ENCODE data around the gene GCA.
A peak's percentile ranks its signal among the peaks of the same experiment; 100 is the strongest.

Gene GCA

GRCh38 chr2:162317058-162317742 lies 26.7 kb upstream of the GCA start:
- DNase-seq (ENCODE audit: low read depth in 1 of 2, low spot score in 1 of 2), result no peak
- Histone ChIP-seq H3K4me3 (replicated peaks; ENCODE audit: insufficient read depth, low read length) (peak overlapping the region; percentile 73), H3K27me3 (ENCODE audit: insufficient read depth, poor library complexity, severe bottlenecking) (no peaks in the 10 kb centered on the region), H3K27ac (replicated peaks) (peak overlapping the region; percentile 99)
- TF ChIP-seq SPI1 (IDR thresholded peaks at IDR 0.05; ENCODE audit: borderline replicate concordance, low read depth), result no peak

- TF ChIP-seq REST (IDR thresholded peaks at IDR 0.05; ENCODE audit: insufficient replicate concordance, low read depth) (peak; percentile 51), GABPA (IDR thresholded peaks at IDR 0.05; ENCODE audit: low read depth) (no peak), POLR2AphosphoS5 (IDR thresholded peaks at IDR 0.05; ENCODE audit: low read depth) (no peak; the same call in 1 of the 2 replicates), CTCF (IDR thresholded peaks at IDR 0.05; ENCODE audit: insufficient read depth, low read length) (no peak)
- H3K27ac ChIP-seq (replicated peaks), result peak overlapping the region; percentile 99
- DNase-seq (ENCODE audit: low read depth in 1 of 2, low spot score in 1 of 2), result peak in 1 of 2 experiments; percentile 38
- H3K27me3 ChIP-seq (ENCODE audit: insufficient read depth, poor library complexity, severe bottlenecking), result no peaks in the 10 kb centered on the region
- H3K4me3 ChIP-seq (replicated peaks; ENCODE audit: insufficient read depth, low read length), result peak overlapping the region; percentile 73
Observed at GRCh38 chr2:162317861-162318327, 26.0 kb upstream of the GCA start.

GRCh38 chr2:162318328-162319180 lies 25.4 kb upstream of the GCA start, which contains the start of gene IFIH1:
Gene IFIH1, minus strand, starts transcription at chr2:162318684. Its CDS starts 377 bp downstream, at chr2:162318307.
- H3K4me3 ChIP-seq (replicated peaks; ENCODE audit: insufficient read depth, low read length), result peak within 1 kb of the TSS; percentile 73
- no peaks in the 10 kb centered on the region for H3K27me3 ChIP-seq (ENCODE audit: insufficient read depth, poor library complexity, severe bottlenecking)
- peak in 1 of 2 experiments; percentile 87 for DNase-seq (ENCODE audit: low read depth in 1 of 2, low spot score in 1 of 2)
- TF ChIP-seq CTCF (IDR thresholded peaks at IDR 0.05; ENCODE audit: insufficient read depth, low read length) (peak; percentile 9), GABPA (IDR thresholded peaks at IDR 0.05; ENCODE audit: low read depth) (0 out of 2 replicates have a peak, but pooled peaks have one; percentile 27), POLR2AphosphoS5 (IDR thresholded peaks at IDR 0.05; ENCODE audit: low read depth) (peak; percentile 80), REST (IDR thresholded peaks at IDR 0.05; ENCODE audit: insufficient replicate concordance, low read depth) (peak; percentile 63), SPI1 (IDR thresholded peaks at IDR 0.05; ENCODE audit: borderline replicate concordance, low read depth) (peak; percentile 97)
- peak within 1 kb of the TSS; percentile 99 for H3K27ac ChIP-seq (replicated peaks)
